GM21360 (cell line): Measurements from ENCODE around the gene FRMD3.

Experiments used
- ATAC-seq: cut with Tn5 transposase; IDR thresholded peaks from one replicate; pipeline ENCODE4 v1.9.1; 2021; ENCODE audit warnings: mild to moderate bottlenecking, moderate library complexity; ENCODE audit not compliant: unreplicated experiment

FRMD3 gene

GRCh38 chr9:83242066-83242465, 296.1 kb downstream of the FRMD3 start:
- ATAC-seq = no peak

GRCh38 chr9:83240671-83241070, 297.5 kb downstream of the FRMD3 start:
- ATAC-seq = no peak

GRCh38 chr9:83239747-83240146, 298.5 kb downstream of the FRMD3 start:
- no peak for ATAC-seq

GRCh38 chr9:83238871-83239640, 299.1 kb downstream of the FRMD3 start:
- no peak for ATAC-seq

GRCh38 chr9:83236029-83236696, 302.0 kb downstream of the FRMD3 start:
- no peak for ATAC-seq

GRCh38 chr9:83235526-83235925, 302.7 kb downstream of the FRMD3 start:
- no peak for ATAC-seq

- ATAC-seq = no peak
Measured at GRCh38 chr9:83234541-83234940, 303.7 kb downstream of the FRMD3 start.

- no peak for ATAC-seq
Measured at GRCh38 chr9:83233647-83234046, 304.6 kb downstream of the FRMD3 start.

- peak; percentile 97 for ATAC-seq
Measured at GRCh38 chr9:83231039-83231438, 307.2 kb downstream of the FRMD3 start.

GRCh38 chr9:83220730-83221129, 317.5 kb downstream of the FRMD3 start:
- ATAC-seq = peak; percentile 86

GRCh38 chr9:83219924-83220438, 318.2 kb downstream of the FRMD3 start:
- ATAC-seq = no peak

- peak; percentile 58 for ATAC-seq
Measured at GRCh38 chr9:83219154-83219923, 318.9 kb downstream of the FRMD3 start.

GRCh38 chr9:83218411-83219090, 319.6 kb downstream of the FRMD3 start:
- ATAC-seq = no peak

- ATAC-seq = no peak
Measured at GRCh38 chr9:83209188-83209731, 328.9 kb downstream of the FRMD3 start.

GRCh38 chr9:83208065-83208850, 329.9 kb downstream of the FRMD3 start:
- no peak for ATAC-seq

GRCh38 chr9:83204047-83204446, 334.2 kb downstream of the FRMD3 start:
- ATAC-seq = no peak

- ATAC-seq = no peak
Measured at GRCh38 chr9:83200531-83200930, 337.7 kb downstream of the FRMD3 start.

- ATAC-seq = no peak
Measured at GRCh38 chr9:83199832-83200231, 338.4 kb downstream of the FRMD3 start.

- ATAC-seq = no peak
Measured at GRCh38 chr9:83199240-83199639, 339.0 kb downstream of the FRMD3 start.

GRCh38 chr9:83198371-83198770, 339.8 kb downstream of the FRMD3 start:
- no peak for ATAC-seq
